Measurements from ENCODE around the gene FHL2.

DNA sequence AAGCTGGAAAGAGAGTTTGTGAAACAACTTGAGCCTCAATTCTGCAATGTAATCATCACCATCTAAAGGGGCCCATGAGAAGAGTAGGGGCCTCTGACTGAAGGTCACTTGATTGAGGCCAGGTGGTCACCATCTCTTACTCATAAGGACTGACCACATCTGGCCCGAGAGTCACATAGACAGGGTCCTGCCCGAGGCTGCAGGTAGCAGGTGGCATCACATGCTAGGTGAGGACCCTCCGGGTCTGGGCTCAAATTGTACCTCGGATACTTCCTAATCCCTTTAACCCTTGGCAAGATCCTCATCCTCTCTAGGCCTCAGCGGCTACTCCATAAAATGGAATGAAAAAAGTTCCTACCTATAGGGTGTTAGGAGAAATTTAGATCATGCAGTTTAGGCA is 16.7 kb downstream of the FHL2 start:
- no peak for TF ChIP-seq POLR2A (IDR thresholded peaks at IDR 0.05)
- TF ChIP-seq, protein P1, sequence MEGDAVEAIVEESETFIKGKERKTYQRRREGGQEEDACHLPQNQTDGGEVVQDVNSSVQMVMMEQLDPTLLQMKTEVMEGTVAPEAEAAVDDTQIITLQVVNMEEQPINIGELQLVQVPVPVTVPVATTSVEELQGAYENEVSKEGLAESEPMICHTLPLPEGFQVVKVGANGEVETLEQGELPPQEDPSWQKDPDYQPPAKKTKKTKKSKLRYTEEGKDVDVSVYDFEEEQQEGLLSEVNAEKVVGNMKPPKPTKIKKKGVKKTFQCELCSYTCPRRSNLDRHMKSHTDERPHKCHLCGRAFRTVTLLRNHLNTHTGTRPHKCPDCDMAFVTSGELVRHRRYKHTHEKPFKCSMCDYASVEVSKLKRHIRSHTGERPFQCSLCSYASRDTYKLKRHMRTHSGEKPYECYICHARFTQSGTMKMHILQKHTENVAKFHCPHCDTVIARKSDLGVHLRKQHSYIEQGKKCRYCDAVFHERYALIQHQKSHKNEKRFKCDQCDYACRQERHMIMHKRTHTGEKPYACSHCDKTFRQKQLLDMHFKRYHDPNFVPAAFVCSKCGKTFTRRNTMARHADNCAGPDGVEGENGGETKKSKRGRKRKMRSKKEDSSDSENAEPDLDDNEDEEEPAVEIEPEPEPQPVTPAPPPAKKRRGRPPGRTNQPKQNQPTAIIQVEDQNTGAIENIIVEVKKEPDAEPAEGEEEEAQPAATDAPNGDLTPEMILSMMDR (IDR thresholded peaks at IDR 0.05) = no peak
